GM19043 (cell line): ENCODE measurements around the gene CDYL2.
"Not testable (repeated sequence)": the region's sequence is repeated elsewhere in the genome, so short reads cannot be mapped to it uniquely, and the experiment has no call there.

Experiments used
- ATAC-seq: cut with Tn5 transposase; IDR thresholded peaks from one replicate; pipeline ENCODE4 v1.9.1; 2021; ENCODE audit warnings: low read depth; ENCODE audit not compliant: unreplicated experiment

CDYL2 gene

DNA sequence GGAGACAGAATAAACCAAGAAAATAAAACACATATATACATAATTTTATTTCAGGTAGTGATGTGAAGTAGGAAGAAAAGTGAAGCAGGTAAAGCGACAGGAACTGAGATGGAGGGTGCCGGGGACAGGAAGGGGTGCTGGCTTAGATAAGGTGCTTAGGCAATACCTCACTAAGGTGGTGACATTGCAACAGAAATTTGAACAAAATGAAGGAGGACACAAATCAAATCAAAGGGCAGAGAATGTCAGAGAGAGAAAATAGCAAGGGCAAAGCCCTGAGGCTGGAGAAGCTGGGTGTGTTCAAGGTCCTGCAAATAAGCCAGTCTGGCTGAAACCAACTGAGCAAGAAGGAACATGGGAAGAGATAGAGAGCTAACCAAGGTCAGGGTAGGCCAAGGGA lies 5.0 kb upstream of the CDYL2 start:
- no peak for ATAC-seq

DNA sequence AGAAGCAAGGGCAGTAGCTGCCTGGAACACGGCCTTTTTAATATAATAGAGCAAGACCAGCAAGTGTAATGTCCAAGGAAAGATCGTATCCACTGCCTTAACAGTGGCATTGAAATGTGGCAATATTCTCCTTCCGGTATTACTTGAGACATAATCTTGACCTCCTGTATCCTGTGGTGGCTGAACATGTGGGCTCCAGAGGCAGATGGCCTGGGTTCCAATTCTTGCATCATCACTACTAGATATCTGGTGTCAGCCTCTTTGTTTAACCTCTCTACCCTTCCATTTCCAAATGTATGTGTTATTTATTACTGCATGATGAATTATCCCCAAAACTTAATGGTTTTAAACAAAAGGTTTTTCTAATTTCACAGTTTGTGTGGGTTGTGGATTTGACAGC lies 3.5 kb upstream of the CDYL2 start:
- ATAC-seq, result no peak

DNA sequence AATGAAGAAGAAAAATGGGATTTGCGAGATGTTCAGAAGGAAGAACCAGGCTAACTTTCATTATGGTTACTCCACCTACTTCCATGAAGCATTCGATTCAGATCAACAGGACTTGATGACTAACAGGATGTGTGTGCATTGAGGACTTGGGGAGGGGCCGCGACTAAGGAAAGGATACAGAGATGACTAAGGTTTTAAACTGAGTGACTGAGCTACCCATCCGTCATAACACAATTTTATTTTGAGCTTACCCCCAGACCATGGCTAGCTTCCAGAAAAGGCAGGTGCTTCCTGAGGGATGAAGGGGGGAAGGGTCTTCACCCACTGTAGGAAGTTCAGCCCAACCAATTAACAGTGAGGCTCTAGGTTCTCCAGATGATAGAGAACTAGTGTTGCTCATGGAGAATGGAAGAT lies 2.5 kb upstream of the CDYL2 start:
- ATAC-seq, result no peak

DNA sequence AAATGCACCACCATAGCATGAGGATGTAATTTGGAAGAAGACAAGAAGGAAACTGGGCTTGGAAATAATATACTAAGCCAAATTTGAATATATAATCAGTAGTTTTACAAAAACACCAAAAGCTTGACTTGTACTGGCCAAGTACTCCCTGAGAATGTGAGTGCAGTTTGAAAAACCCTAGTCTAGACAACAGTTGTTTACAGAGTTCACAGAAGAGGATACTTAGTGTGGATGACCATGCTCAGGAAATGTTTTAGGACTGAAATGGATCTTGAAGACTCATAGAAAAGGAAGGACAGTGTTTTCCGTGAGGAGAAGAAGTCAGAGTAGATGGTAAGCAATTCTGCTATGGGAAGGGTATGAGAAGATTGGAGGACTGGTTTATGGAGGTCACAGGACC lies 1.9 kb upstream of the CDYL2 start:
- no peak for ATAC-seq

DNA sequence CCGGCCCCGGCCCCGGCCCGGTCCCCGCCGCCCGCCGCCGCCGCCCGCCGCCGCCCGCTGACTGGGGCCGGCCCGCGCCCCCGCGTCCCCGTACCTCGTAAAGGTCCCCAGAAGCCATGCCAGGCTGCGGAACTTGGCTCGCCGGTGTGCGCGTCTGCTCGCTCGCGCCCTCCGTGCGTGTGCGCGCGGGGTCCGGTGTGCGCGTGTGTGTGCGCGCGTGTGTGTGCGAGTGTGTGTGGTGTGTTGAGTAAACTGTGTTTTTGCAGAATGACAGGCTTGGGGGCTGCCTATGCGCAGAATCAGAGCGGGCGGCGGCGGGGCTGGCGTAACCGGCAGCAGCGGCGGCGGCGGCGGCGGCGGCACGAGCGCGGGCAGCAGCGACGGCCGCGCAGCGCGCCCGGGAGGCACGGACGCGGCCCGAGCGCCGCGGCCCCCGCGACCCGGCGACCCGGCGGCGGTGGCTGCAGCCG lies 307 bp downstream of the CDYL2 start:
- ATAC-seq, result peak; percentile 34

DNA sequence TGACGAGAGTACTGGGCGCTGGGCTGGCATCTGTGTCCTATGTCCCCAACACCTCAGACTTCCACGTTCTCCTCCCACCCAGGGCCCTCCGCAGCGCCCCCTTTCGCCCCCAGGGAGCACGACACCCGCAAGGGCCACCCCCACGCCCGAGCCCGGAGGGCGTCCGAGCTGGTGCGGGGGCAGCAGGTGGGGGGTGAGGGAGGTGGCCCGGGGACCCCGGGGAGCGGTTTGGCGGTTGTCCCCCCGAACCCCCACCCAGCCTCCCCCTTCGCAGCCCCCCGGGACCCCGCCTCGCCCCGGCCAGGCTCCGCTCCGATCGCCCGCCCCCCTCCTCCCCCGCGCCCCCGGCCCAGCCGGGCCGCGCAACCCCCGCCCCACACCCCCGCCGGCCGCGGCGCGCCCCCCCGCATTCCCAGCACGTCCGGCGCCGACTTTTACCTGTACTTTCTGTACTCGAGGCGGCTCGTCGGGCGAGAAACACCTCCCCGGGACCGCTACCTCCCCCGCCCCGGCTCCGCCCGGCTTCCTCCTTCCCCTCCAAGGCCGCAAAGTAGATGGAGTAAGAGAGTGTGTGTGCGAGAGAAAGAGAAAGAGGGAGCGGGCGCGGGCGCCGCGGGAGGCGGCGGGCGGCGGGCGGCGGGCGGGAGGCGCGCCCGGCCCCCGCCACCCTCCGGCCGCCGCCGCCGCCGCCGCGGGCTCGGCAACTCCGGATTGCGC lies 901 bp downstream of the CDYL2 start:
- ATAC-seq, result peak; percentile 21

DNA sequence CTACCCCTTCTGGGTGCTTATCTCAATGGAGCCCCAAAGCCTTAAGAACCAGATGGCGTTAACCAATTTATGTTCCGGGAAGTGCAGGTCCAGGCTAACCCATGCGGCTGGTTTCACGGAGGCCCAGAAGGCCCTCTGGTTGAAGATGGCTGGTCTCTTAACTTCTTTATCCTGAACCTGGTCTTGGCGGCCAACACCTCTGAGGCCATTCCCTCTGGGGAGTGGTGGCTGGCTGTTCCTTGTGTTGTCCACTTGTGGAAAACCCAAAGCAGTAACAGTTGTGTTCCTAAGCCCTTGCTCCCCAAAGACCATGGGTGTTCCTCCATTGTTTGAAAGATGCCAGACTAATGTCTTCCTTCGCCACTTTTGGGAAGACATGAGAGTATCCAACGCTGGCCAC lies 1.5 kb downstream of the CDYL2 start:
- ATAC-seq, result no peak

DNA sequence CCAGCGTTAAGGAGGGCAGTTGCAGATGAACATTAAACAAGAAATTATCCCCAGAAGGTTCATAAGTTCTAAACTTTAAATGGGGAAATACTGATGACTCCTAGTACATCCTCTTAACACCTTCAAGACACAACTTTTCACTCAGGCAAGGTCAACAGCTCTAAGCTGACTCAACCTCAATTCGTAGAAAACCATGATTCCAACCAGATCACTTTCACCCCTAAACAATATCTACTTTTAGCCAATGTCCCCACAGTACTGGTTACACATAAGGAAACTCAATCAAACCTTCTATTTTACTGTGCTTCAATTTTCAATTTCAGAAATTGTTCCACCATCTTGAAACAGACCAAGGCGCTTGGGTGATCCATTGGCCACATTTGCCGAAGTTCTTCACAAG lies 2.3 kb downstream of the CDYL2 start:
- no peak for ATAC-seq

DNA sequence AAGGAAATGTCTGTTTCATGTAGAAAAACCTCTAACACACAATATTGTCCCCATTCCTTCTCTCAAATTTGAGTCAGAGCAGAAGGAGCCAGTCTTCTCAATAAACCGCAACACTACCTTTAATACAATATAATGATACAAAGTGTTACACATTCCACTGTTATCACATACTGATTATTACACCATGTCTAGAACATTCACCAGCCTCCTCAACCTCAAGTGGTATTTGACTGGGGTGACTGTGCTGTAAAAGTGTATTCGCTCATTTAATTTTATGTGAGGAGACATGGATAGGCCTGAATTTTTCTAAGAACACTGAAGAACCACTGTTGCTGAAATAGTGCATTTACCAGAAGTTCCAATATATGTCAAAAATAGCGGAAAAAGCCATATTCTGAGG lies 10.3 kb downstream of the CDYL2 start:
- ATAC-seq, result no peak

DNA sequence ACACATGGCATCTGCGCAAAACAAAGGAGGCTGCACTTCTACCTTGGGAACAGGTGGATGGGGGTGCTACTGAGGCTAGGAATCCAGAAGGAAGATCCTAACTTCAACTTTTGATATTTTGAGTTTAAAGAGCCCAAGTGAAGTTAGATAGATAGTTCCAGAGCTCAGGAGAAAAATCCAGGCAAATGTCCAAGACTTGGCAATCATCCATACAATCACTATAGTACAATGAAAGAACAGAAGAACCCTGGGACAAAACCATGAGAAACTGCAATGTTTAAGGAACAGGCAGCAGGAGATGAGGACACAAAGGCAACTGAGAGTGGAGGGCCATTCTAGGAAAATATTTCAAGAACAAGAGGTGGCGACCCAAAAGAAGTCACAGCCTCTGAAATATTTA lies 12.4 kb downstream of the CDYL2 start:
- no peak for ATAC-seq

DNA sequence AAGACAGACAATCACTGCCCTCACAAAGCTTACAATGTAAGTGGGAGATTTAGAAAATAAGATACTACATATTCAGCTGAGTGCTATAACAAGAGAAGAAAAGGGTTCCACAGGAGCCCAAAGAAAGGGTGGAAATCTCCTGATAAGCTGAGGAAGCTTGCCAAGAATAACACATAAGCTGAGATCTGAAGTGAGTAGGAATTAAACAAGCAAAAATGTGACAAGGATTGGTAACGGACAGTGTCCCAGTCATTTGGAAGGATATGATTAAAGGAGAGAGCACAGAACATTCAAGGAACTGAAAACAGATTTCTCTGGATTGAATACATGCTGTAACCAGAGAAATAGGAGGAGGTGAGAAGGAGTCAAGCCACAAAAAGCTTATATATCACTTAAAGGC lies 13.0 kb downstream of the CDYL2 start:
- ATAC-seq, result no peak

DNA sequence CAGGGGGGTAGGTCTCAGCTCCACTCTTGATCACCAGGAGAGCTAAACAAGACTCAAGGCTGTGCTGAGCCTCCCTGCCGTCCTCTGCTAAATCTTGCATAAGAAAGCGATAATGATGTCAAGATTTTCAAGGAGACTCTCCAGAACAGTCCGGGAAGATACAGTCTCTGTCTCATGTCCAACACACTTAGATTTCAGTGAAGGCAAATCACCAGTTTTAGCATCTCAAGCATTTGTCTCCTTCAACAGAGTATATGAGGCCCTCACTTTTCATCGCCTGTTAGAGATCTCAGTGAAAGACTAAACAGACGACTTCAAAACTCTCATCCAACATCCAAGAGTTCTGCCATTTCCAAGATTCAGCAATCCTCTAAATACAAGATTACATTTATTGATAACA lies 13.6 kb downstream of the CDYL2 start:
- ATAC-seq, result no peak

DNA sequence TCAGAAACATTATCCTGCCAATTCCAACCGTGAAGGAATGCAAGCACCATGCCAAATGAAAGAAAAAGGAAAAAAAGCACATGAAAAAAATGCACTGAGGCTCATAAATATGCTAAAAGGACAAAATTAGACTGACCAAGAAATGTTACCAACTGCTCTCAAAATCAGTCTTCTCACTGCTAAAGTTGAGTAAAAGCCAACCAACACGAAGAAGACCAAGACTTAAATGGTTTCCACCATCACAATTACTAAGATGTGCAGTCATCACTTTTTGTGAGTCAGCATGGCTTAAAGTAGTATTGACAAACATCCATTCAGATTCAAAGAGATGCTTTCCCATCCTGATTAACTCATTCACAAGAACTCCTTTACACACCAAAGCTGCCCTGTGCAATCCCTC lies 16.4 kb downstream of the CDYL2 start:
- ATAC-seq, result no peak

DNA sequence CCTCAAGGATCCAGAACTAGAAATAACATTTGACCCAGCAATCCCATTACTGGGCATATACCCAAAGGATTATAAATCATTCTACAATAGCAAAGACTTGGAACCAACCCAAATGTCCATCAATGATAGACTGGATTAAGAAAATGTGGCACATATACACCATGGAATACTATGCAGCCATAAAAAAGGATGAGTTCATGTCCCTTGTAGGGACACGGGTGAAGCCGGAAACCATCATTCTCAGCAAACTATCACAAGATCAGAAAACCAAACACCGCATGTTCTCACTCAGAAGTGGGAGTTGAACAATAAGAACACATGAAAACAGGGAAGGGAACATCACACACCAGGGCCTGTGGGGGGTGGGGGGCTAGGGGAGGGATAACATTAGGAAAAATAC lies 17.8 kb downstream of the CDYL2 start:
- not testable (repeated sequence) for ATAC-seq

DNA sequence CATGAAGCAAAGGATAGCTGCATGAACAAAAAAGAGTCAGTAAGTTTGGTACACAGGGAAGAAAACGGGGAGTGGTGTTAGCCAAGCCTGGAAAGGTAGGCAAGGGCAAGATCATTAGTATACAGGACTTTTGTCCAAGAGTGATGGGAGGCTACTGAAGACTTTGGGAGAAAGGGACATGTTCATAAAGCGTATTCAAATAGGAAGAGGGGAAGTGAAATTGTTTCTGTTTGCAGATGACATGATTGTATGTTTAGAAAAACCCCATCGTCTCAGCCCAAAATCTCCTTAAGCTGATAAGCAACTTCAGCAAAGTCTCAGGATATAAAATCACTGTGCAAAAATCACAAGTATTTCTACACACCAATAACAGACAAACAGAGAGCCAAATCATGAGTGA lies 19.4 kb downstream of the CDYL2 start:
- ATAC-seq, result no peak

DNA sequence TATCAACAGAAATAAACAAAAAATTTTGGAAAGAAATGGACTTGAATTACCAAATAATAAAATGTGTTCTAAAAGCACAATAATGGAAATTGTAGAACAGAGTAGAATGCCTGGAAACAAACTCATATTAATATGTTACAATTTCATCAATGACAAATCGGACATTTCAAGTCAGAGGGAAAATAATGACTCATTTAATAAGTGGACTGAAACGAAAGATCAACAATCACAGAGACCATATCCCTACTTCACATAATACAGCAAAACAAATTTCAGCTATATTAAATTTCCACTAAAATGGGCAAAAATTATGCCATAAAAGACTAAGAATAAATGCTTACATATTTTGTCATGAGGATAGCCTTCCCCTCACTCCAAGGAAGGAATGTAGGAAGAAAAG lies 25.7 kb downstream of the CDYL2 start:
- ATAC-seq, result no peak

DNA sequence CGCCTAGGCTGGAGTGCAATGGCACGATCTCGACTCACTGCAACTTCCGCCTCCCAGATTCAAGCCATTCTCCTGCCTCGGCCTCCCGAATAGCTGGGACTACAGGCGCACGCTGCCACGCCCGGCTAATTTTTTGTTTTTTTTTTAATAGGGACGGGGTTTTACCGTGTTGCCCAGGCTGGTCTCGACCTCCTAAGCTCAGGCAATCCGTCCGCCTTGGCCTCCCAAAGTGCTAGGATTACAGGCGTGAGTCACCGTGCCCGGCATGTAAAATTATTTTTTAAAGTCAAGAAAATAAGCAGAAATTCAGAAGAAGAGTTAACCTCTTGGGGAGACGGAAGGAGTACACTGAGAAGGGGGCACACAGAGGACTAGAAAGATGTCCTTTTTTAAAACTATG lies 27.5 kb downstream of the CDYL2 start:
- no peak for ATAC-seq

DNA sequence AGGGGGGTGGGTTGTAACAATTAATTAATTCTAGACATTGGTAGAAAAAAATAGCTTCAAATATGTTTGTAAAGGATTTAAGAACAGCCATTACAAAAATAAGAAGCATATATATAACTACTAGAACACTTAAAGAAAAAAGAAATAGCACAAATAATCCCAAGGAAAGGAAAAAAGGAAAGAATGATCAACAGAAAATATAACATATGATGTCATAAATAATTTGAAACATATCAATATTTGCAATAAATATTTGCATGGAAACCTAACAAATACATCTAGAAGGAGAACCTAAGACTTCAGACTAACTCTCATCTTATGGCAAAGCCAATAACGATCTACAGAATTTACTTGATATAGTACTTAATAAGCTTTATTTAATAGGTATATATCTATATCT lies 28.9 kb downstream of the CDYL2 start:
- no peak for ATAC-seq

DNA sequence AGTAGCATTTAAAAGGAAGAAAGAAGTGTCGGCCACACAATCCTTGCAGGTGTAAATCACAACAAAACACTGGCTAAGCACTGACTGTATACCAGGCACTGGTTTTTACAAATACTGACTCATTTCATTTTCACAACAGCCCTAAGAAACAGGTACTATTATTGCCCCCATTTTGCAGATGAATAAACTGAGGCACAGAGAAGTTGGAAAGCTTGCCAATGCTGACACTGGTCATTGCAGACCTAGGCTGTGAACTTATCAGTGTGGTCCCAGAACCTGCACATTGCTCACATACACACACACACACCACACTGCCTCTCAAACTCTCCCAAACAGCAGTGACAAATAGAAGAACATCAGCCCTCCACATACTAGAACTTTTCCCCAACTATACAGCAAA lies 37.6 kb downstream of the CDYL2 start:
- no peak for ATAC-seq

DNA sequence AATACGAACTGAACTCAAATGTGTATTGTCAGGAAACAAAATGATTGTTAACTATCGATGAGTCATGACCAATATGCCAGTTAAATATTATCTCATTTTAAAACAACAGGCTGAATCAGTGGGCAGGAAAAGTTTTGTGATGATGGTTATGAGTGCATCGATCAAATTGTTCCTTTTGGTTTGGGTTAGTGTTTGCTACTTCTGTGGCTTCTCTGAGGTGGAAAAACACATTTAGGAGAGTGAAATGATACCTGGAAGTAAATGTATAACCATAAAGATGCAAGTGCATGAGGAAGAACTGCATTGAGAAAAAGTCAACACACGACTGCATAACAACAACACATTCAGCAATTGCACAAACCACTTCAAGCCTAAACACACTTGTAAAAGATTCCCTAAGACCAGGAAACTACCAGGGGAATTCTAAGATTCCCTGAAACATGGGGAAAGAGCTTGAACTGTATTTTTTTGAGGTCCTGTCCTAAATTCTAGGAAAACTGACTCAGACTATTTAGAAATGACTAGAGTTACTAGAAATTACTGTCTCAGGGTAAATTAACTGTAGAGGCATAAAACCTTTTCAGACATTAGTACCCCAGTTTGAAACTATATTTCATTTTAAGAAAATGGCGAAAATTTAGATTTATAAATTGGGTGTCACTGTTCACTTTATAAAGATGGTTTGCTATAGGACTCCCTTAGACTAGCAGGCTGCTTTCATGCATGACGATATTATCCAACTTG lies 44.8 kb downstream of the CDYL2 start:
- no peak for ATAC-seq

DNA sequence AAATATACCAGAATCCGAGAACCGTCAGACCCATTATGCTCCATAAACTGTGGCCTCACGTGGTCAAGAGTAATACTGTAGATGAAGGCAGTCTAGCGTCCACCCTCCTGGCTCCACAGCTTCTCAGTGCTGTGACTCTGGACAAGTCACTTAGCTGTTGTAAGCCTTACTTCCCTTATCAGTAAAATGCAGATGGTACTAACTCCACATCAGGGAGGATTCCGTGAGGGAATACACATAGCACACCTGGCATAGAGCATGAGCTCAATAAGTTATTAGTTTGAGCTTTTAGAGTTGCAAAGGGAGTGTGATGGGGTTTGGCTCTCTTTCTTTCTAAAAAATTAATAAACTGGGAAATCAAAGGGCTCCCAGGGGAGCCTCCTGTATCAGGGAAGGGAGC lies 49.9 kb downstream of the CDYL2 start:
- ATAC-seq, result no peak

DNA sequence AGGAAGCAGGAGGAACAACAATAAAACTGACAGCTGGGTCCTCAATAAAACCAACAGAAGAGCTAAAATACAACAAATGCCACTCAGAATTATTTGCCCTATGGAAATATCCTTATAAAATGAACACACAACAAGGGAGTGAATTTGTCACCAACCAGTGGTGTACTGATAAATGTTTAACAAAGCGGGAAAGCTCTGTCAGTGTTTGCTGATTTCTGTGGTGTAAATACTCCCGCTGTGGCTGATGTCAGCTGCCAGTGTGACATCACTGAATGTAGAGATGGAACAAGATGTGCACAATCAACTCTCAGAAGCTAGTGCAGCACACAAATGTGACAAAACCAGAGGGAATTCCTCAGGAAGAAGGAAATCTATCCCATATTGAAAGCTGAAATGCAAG lies 51.9 kb downstream of the CDYL2 start:
- no peak for ATAC-seq
